AG04450 (cell line): ENCODE measurements around the gene ZEB2. TPM values are rescaled to one million over a fixed set of nuclear protein-coding genes. Genes with fewer than 3 reads are reported as not detected.

Source experiments
- CTCF ChIA-PET: fragments of 300-600, 350-600 bp; formaldehyde crosslinking; extraction: SDS; loops from one replicate; lab custom pipeline; 2022; ENCODE audit warnings: antibody characterized with exemption, inconsistent platforms; lab: Charles Lee
- POLR2A ChIA-PET: fragments of 350-600 bp; formaldehyde crosslinking; extraction: SDS; loops from one replicate; lab custom pipeline; 2021; ENCODE audit warnings: antibody characterized with exemption, inconsistent platforms; lab: Yijun Ruan, JAX
- DNase-seq: peaks from one replicate; pipeline ENCODE4 v3.0.0-alpha.2; 2011; ENCODE audit warnings: low read depth, low spot score
- H3K27ac ChIP-seq: one replicate; pipeline ENCODE4 v1.5.1; 2012; ENCODE audit warnings: low read depth, low read length, control low read depth
- H3K27me3 ChIP-seq: one replicate; pipeline ENCODE4 v1.6.0; 2012; ENCODE audit warnings: low read length; ENCODE audit not compliant: control insufficient read depth, insufficient read depth
- H3K4me3 ChIP-seq: 2 replicates; pipeline ENCODE4 v1.5.1; 2011; ENCODE audit warnings: mild to moderate bottlenecking, low read depth, low read length, control low read depth
- H3K9me3 ChIP-seq: 2 replicates; pipeline ENCODE4 v1.5.1; 2012; ENCODE audit warnings: low read length; ENCODE audit not compliant: control insufficient read depth, insufficient read depth
- polyA plus RNA-seq: library from polyadenylated mRNA; depleted of rRNA; stranded (reverse); fragments of >200 nt; gene quantifications from 2 replicates; pipeline ENCODE4 v1.2.3, GENCODE V29; 2011
- TF ChIP-seq, protein P1 (sequence below): IDR thresholded peaks from 2 replicates; pipeline ENCODE4 v1.5.1; 2011; ENCODE audit warnings: low read depth, low read length, control low read depth, inconsistent platforms

The ZEB2 gene
- polyA plus RNA-seq, 1 experiment = 41.7 TPM

DNA sequence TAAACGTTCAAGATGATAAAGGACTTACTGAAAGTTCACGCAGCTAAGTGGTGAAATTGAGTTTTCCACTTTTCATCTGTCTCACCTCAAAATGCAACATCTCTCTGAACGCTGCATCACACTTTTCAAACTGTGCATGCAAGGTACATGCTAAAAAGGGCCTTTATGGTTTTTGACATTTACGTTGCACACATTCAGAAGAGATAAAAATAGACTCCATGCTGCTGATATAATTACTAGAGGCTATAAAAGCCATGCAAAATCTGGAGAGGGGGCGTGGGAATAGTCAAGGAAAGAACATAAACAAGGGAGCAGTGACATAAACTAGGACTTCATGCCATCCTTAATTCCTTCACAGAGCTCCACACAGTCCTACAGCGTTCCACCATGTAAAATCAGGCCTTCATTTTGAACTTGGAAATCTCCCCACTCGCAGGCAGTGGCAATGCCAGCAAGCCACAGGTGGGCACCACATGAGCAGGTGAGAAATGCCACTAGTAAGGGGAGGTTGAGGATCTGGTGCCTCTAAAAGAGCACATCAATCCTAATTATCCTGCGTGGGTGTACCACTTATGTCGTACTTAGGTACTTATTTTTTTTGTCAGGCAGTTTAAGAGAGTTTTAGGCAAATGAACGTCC lies 71.4 kb downstream of the ZEB2 start:
- no peaks in the 10 kb centered on the region for H3K27me3 ChIP-seq
- POLR2A ChIA-PET = no interaction called here
- no peaks in the 10 kb centered on the region for H3K9me3 ChIP-seq
- DNase-seq = no peak
- H3K4me3 ChIP-seq = no peak overlapping the region
- CTCF ChIA-PET = interaction anchor here (1.0 to 1.7 kb wide), 3 partner anchors 10 to 1304 kb away, joined by 3 to 8 read pairs (median 4); no protein-coding TSS in a partner anchor
- TF ChIP-seq, protein P1, sequence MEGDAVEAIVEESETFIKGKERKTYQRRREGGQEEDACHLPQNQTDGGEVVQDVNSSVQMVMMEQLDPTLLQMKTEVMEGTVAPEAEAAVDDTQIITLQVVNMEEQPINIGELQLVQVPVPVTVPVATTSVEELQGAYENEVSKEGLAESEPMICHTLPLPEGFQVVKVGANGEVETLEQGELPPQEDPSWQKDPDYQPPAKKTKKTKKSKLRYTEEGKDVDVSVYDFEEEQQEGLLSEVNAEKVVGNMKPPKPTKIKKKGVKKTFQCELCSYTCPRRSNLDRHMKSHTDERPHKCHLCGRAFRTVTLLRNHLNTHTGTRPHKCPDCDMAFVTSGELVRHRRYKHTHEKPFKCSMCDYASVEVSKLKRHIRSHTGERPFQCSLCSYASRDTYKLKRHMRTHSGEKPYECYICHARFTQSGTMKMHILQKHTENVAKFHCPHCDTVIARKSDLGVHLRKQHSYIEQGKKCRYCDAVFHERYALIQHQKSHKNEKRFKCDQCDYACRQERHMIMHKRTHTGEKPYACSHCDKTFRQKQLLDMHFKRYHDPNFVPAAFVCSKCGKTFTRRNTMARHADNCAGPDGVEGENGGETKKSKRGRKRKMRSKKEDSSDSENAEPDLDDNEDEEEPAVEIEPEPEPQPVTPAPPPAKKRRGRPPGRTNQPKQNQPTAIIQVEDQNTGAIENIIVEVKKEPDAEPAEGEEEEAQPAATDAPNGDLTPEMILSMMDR = no peak
- H3K27ac ChIP-seq = no peak overlapping the region

DNA sequence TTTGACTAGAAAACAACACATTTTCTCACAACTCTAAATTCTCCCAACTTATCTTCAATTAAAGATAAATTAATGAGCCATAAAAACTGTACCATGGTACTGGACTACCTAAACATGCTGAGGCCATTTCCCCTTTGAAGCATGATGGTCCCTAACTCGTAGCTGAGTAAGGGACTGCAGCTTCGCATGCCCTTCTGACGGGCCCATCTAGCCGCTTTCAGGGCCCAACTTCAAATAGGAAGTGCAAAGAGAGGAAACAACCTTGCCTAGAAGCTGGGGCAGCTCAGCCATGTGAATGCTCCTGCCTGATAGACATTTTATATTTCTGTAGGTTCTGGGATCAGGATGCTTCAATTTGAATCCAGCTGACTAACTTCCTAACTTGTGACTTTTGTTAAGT lies 72.4 kb downstream of the ZEB2 start:
- H3K27me3 ChIP-seq = no peaks in the 10 kb centered on the region
- CTCF ChIA-PET = no interaction called here
- no peak overlapping the region for H3K27ac ChIP-seq
- no peak for DNase-seq
- no peak overlapping the region for H3K4me3 ChIP-seq
- TF ChIP-seq, protein P1 = no peak
- H3K9me3 ChIP-seq = no peaks in the 10 kb centered on the region
- POLR2A ChIA-PET = no interaction called here

DNA sequence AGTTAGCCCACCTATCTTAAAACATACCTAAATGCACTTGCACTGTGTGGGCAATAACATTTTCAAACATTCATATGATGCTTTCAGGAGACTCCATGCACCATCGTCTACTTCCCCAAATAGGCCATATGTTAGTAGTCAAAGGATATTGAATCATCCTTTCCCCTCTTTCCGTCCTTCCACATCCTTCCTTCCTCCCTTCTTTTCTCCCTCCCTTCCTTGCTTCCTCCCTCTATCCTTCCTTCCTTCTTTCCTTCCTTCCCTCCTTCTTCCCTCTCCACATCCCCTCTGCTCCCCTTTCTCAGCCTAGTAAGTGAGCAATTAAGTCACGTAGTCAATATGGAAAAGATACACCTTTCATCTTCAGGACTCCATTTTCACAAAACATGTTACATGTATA lies 73.8 kb downstream of the ZEB2 start:
- ChIA-PET POLR2A (no interaction called here), CTCF (no interaction called here)
- H3K9me3 ChIP-seq = no peaks in the 10 kb centered on the region
- TF ChIP-seq, protein P1 = no peak
- no peak for DNase-seq
- H3K4me3 ChIP-seq = no peak overlapping the region
- no peak overlapping the region for H3K27ac ChIP-seq
- H3K27me3 ChIP-seq = no peaks in the 10 kb centered on the region

DNA sequence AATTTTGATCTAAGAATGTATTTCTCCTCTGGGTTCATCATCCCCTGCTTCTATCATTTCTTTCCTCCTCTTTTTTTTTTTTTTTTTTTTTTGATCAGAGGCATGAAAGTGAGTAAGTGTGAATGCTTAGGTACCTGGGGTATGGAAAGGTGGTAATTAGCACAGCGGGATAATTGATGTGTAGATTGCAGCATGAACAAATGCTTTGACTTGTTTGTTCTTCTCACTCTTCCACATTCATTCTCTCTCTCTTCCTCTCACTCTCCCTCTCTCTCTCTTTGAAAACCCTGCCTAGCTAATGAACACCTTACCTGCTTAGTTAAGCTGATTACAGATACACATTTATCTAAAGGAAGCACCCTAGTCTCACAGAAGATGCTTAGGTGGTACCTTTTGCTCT lies 74.7 kb downstream of the ZEB2 start:
- CTCF ChIA-PET = no interaction called here
- no peak overlapping the region for H3K4me3 ChIP-seq
- POLR2A ChIA-PET = no interaction called here
- no peak for DNase-seq
- TF ChIP-seq, protein P1 = no peak
- H3K27ac ChIP-seq = no peak overlapping the region
- no peaks in the 10 kb centered on the region for H3K9me3 ChIP-seq
- H3K27me3 ChIP-seq = no peaks in the 10 kb centered on the region

DNA sequence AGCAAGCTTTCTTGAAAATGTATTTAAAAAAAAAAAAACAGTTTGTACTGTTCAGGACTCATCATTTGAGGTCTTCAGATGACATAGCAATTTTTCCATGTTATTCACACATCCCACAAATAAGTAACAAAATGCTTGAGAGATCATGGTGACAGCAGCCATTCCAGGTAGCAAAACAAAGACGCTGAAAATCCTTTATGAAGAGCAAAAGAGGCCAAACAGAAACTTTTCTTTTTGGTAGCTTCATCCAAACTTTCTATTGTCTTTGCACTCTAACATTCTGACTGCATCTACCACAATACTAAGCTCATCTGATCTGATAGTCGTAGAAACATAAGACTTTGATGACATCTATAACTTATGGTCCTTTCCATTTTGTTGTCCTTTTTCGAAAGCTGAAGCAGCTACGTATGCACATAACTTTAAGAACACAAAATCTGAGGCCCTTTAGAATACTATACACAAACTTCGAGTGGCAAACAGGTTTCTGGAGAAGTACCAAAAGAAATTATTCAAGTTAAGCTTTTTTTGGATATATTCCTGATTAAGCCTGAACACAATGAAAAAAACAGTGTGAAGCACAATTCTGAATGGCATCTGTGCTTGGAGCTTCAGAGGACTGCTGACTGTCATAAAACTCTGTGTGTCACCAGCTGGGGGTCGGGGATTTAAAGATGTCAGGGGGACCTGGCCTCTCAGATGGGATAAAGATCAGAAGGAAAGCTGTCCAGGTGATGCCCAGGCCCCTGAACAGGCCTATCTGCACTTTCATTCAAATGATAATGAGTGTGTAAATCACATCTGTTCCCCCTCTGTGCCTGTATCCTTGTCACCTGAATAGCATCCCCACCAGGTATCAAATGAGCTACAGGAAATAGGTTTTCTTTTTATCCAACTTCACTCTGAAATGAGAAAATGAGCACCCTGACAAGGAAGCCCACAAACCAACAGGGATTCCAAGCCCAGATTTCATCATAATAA lies 75.8 kb downstream of the ZEB2 start:
- H3K27ac ChIP-seq = no peak overlapping the region
- POLR2A ChIA-PET = no interaction called here
- TF ChIP-seq, protein P1 = no peak
- no peak for DNase-seq
- H3K4me3 ChIP-seq = no peak overlapping the region
- no peaks in the 10 kb centered on the region for H3K27me3 ChIP-seq
- CTCF ChIA-PET = no interaction called here
- H3K9me3 ChIP-seq = no peaks in the 10 kb centered on the region
